Fibroblast of lung (primary cell): Measurements from ENCODE around the gene WIZ.

ENCODE experiments used
- CTCF ChIP-seq, 2 donors: IDR thresholded peaks in 1 of 2; conservative IDR thresholded peaks in 1 of 2; 1 replicate in 1 of 2; 2 replicates in 1 of 2; pipeline ENCODE4 v1.5.1; 2011 to 2012; ENCODE audit warnings: low read length in 2 of 2, control low read depth in 1 of 2, inconsistent platforms in 1 of 2, low read depth in 1 of 2, mild to moderate bottlenecking in 1 of 2
- EZH2 ChIP-seq: IDR thresholded peaks from 2 replicates; pipeline ENCODE4 v1.5.1; 2012; ENCODE audit warnings: low read length, control low read depth, mild to moderate bottlenecking; ENCODE audit errors: missing control alignments

- TF ChIP-seq CTCF (conservative IDR thresholded peaks at IDR 0.05 in 1 of 2, IDR thresholded peaks at IDR 0.05 in 1 of 2; ENCODE audit: low read depth in 1 of 2, low read length in 2 of 2): no peak
- no peak for TF ChIP-seq EZH2
Observed at GRCh38 chr19:15418231-15418578, 31.6 kb downstream of the WIZ start.
